ENCODE results near the gene SOAT2.

GRCh38 chr12:53145383-53146260 is 42.3 kb downstream of the SOAT2 start:
- TF ChIP-seq CTCF (conservative IDR thresholded peaks at IDR 0.05; ENCODE audit: low read depth, low read length) (no peak), USF2 (IDR thresholded peaks at IDR 0.05; ENCODE audit: low read depth, low read length) (no peak), RAD21 (IDR thresholded peaks at IDR 0.05; ENCODE audit: low read length) (no peak), POLR2A (IDR thresholded peaks at IDR 0.05; ENCODE audit: low read depth, low read length) (no peak), NFE2L2 (IDR thresholded peaks at IDR 0.05; ENCODE audit: low read depth, low read length) (no peak), MAFK (IDR thresholded peaks at IDR 0.05; ENCODE audit: low read depth, low read length) (no peak)
